Measurements from ENCODE around the gene LEO1. TPM values are rescaled to one million over a fixed set of nuclear protein-coding genes. Genes with fewer than 3 reads are reported as not detected.

LEO1 gene
- total and polyA plus RNA-seq, 11 donors = 4.9 to 12.6 (median 8.3) TPM

DNA sequence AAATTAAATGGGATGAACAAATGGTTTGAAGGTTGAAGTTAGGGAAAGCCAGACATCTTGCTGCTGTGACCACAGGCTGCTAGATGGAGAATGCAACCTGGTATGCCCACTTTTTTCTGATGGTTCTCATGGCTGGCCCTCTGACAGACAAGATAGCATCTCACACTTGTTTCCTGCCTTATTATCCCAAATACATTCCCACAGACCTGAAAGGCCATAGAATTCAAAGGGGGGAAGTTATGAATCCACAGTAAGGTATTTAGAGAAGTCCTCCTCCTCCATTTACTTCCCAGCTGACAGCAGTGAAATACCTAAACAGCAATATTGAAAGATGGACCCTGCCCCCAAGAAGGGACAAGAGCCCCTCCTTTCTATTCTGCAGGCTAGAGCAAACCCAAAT lies 32.4 kb downstream of the LEO1 start:
- ATAC-seq (no peak), DNase-seq (no peak)
- no peaks in the 10 kb centered on the region for H3K9me3 ChIP-seq
- no peaks in the 10 kb centered on the region for H3K27me3 ChIP-seq
- no peaks in the 10 kb centered on the region for H3K4me1 ChIP-seq
- no peak for TF ChIP-seq POLR2A (IDR thresholded peaks at IDR 0.05)
- TF ChIP-seq, protein P1, sequence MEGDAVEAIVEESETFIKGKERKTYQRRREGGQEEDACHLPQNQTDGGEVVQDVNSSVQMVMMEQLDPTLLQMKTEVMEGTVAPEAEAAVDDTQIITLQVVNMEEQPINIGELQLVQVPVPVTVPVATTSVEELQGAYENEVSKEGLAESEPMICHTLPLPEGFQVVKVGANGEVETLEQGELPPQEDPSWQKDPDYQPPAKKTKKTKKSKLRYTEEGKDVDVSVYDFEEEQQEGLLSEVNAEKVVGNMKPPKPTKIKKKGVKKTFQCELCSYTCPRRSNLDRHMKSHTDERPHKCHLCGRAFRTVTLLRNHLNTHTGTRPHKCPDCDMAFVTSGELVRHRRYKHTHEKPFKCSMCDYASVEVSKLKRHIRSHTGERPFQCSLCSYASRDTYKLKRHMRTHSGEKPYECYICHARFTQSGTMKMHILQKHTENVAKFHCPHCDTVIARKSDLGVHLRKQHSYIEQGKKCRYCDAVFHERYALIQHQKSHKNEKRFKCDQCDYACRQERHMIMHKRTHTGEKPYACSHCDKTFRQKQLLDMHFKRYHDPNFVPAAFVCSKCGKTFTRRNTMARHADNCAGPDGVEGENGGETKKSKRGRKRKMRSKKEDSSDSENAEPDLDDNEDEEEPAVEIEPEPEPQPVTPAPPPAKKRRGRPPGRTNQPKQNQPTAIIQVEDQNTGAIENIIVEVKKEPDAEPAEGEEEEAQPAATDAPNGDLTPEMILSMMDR (IDR thresholded peaks at IDR 0.05) = no peak
- intact Hi-C loops (cut with DNase I) = no loop called here
- H3K36me3 ChIP-seq = peaks cover 0 to 78% (median 37%) of the 10 kb centered on the region in 9 donors
- no peak overlapping the region for H3K4me3 ChIP-seq
- H3K27ac ChIP-seq = no peak overlapping the region

DNA sequence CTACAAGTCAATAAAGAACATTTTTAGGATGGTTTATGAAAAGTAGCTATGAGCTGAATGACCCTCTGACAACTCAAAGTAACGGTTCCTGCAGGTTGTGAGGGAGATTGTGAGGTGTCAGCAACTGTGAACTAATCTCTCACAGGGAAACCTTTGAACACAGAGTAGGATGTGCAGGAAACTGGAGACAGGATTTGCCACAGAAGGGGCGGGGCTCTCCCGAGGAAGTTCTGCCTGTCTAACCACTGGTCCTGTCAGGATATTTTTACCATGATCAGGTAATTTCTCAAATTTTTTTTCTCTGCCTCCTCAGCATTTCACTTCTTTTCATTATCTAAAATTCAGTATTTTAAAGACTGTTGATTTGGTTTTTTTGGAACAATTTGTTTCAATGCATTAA lies 33.3 kb downstream of the LEO1 start:
- Histone ChIP-seq H3K4me1 (no peaks in the 10 kb centered on the region), H3K36me3 (peaks cover 0 to 69% (median 29%) of the 10 kb centered on the region in 9 donors), H3K4me3 (no peak overlapping the region), H3K27me3 (no peaks in the 10 kb centered on the region), H3K9me3 (no peaks in the 10 kb centered on the region), H3K27ac (no peak overlapping the region)
- ATAC-seq (no peak), DNase-seq (no peak)
- WGBS, 4 donors = 64 to 72% (median 69%) methylated on average over 3 of the region's 3 CpGs
- TF ChIP-seq POLR2A (IDR thresholded peaks at IDR 0.05) = no peak
- TF ChIP-seq, protein P1 (IDR thresholded peaks at IDR 0.05) = no peak
- intact Hi-C loops (cut with DNase I) = no loop called here

DNA sequence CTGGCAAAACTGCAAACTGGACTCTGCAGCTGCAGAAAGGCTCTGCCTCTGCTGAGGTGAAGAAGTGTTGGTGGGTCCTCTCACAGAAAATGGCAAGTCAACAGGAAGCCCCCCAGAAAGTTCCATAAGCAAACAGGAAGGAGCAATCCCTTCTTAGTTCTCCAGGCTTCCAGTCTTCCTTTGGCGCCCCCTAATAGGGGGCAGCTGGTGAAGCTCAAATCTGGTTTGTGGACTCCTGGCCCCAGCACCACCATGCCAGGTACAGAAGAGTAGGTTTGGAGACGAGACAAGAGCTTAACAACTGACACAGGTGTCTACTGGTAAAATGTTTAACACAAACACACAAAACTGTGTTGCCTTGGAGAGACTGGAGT lies 35.5 kb downstream of the LEO1 start:
- Histone ChIP-seq H3K9me3 (no peaks in the 10 kb centered on the region), H3K36me3 (peaks cover 0 to 66% (median 38%) of the 10 kb centered on the region in 9 donors), H3K27ac (no peak overlapping the region), H3K27me3 (no peaks in the 10 kb centered on the region), H3K4me1 (no peaks in the 10 kb centered on the region), H3K4me3 (no peak overlapping the region)
- no peak for DNase-seq
- ATAC-seq = no peak
- 90 to 96% (median 94%) methylated on average over 2 of the region's 2 CpGs for WGBS, 4 donors
- TF ChIP-seq POLR2A (IDR thresholded peaks at IDR 0.05) = no peak
- TF ChIP-seq, protein P1 (IDR thresholded peaks at IDR 0.05) = no peak
- intact Hi-C loops (cut with DNase I) = no loop called here

DNA sequence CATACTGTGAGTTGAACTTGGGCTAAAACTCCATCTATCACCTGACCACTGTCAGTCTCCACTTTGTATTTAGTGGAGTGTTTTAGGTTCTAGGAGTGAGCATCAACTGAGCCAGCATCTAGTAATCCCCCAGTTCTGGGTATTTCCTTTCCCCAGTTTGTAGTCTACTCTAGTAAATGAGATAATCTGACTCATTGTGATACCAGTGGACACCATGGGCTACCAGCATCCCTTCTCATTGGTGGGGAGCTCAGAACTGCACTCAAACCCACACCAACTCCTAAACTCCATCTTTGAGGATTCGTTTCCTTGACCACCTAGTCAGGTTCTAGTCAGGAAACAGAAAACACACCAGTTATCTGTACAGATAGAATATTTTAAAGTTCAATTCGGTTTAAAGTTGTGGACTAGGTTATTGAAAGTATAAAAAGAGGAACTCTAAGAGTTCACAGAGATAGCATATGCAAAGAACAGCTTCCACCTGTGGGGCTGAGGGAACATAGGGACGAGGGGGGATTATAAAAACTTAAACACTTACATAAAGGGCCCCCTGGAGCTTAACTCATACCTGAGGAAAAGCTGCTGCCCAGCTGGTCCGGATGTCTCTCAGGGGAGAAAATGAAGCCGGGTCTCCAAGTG lies 36.0 kb downstream of the LEO1 start:
- intact Hi-C loops (cut with DNase I) = no loop called here
- 82 to 93% (median 85%) methylated on average over 5 of the region's 5 CpGs for WGBS, 4 donors
- no peak for DNase-seq
- Histone ChIP-seq H3K27ac (no peak overlapping the region), H3K9me3 (no peaks in the 10 kb centered on the region), H3K36me3 (peaks cover 0 to 65% (median 40%) of the 10 kb centered on the region in 9 donors), H3K4me1 (no peaks in the 10 kb centered on the region), H3K27me3 (no peaks in the 10 kb centered on the region), H3K4me3 (no peak overlapping the region)
- ATAC-seq = no peak
- TF ChIP-seq, protein P1 (IDR thresholded peaks at IDR 0.05) = no peak
- TF ChIP-seq POLR2A (IDR thresholded peaks at IDR 0.05) = no peak

All from heart left ventricle (tissue), 16 donors.